Activated T-helper 9 cell treated with anti-CD3 and anti-CD28 coated beads, Interleukin-2, amount 50 U/mL, for 16 hours (primary cell): ENCODE measurements around the gene RNF34.

Experiments used
- DNase-seq: peaks from one replicate; pipeline ENCODE4 v3.0.0-alpha.2; 2020; ENCODE audit warnings: low read depth

RNF34 gene

DNA sequence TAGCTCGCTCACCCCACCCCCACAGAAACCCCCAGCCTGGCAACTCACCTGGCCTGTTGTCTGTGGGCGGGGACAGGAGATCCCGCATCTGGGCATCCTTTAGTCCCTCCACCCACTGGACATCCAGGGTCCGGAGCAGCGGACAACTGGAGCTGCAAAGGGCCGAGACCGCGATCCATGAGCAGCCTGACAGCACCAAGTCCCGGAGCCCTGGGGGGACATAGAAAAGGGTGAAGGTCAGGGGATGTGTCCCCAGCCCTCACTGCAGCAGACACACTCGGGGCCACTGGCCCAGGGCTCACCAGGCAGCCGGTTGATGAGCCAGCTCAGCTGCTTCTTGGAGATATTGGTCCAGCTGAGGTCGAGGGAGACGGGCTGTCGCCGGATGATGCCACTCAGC lies 40.9 kb downstream of the RNF34 start:
- DNase-seq, result no peak

DNA sequence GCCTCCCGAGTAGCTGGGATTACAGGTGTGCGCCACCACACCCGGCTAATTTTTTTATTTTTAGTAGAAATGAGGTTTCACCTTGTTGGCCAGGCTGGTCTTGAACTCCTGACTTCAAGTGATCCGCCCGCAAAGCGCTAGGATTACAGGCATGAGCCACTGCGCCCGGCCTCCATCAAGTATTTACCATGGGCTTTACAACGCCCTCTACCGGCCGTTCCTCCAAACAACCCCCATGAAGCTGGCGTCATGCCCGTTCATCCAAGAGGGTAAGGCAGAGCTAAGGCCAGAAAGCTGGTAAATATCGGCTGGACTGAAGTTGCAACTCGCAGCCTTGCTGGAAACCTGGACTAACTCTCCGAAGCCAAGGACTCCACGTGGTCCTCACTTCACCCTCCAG lies 41.6 kb downstream of the RNF34 start:
- DNase-seq, result no peak

DNA sequence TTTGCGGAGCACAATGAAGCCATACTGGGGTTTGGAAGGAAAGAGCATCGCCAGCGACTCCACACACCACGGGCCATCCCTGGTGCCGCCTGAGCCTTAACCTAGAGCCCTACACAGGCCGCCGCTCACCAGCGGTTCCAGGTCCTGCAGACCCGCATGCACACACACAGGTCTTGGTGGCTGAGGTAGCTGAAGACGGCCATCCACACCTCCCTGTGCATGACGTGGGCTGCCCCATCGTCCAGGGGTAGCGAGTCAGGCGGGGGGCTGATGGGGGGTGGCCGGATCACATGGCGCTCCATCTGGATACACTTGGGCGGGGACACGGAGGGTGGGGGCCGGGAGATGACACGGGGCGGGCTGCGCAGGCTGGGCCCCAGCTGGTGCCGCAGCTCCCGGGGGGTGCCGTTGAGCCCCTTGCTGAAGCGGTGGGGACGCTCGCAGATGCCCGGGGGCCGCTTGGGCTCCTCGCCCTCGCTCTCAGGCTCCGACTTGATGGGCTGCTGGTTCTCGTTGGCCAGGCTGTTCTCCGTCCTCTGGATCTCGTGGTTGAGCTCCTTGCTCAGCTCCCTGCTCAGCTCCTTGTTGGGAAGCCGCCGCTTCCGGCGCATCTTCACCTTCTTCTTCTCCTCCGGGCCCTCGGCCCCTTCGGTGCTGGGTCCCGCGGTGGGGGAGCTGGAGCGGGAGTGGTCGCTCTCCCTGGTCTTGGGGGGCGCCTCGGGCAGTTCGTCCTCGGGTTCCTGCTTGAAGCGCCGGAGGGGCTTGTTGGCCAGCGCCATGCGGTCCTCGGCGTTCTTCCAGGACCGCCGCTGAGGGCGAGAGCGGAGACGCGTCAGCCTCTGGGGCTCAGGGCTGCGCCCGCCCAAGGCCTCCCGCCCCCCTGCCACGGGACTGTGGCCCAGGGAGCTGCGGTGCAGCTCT lies 42.4 kb downstream of the RNF34 start:
- no peak for DNase-seq

DNA sequence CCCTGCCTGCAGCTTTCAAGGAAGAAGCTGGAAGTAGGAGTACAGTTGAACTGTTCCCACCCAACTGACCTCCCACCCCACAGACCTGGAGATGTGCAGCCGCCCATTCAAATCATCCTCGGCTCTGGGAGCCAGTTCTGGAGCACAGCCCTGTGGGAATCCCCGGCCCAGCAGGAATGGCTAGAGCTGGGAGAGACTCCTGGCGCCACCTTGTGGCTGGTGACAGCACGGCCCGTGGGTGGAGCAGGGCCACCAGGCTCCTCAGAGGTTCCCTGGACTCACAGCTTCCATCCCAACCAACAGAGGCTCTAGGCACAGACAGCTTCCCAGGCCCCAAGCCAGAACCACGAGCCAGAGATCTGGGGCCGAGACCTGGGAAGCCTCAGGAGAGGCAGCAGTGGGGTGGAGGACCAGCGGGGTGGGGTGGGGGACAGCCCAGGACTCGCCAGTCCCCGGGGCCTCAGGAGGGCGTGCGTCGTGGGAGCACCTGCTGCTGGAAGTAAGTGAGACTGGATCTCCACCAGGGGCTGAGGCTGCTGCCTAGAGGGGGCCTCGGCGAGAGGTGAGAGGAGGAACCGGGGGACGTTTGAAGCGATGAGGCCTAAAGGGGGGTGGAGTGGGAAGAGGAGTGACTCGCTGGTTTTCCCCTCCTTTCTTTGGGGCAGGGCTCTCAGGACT lies 43.4 kb downstream of the RNF34 start:
- peak; percentile 58 for DNase-seq

DNA sequence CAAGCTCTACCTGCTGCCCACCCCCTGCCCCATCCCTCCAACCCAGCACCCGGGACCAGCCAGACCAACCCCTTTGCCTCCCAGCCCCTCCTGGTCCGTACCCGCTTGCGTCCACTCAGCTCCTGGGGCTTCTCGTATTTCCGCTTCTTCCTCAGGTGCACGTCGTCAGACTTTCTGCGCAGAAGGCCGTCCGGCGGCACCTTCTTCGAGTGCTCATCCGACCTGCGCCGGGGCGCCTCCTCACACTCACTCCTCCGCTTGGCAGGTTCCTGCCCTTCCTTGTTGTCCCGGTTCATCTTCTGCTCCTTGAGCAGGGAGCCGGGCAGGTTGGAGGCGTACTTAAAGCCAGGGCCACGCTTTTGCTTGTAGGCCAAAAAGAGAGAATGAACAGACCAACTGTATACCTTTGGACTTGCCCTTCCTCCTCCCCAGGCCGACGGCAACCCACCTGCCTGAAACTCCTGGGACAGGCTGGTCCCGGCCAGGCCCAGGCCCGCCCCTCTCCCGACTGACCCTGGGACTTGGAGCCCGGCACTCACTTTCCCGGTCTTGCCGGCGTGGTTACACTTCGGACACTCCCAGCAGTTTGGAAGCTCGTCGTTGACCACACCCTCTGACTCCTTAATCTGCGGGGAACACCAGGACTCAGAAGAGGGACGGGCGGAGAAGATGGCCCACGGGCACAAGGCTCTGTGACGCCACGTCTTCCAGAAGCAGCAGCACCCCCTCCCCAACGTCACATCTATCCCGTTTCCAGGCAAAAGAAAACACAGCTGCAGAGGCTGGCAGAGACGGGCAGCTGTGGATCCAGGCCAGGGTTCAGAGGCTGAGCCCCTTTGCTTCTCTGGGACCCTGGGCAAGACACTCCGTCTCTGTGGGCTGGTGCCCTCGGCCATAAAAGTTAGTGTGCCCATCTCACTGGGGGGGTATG lies 44.3 kb downstream of the RNF34 start:
- DNase-seq, result no peak

DNA sequence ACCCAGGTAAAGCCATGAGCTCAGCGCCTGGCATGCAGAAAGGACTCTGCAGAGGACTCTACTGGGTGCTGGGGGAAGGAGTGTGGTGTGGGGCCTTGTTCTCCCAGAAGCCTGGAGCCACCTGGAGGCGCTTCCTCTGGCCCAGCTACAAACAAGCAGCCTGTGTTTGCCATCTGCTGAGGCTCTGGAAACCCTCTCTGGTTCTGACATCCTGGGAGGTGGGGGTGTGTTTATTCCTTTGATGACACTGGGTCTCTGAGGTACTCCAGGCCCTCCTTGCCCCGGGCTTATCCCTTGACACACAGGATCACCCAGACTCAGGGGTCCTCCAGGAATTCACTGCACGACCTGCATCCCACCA lies 44.9 kb downstream of the RNF34 start:
- no peak for DNase-seq

DNA sequence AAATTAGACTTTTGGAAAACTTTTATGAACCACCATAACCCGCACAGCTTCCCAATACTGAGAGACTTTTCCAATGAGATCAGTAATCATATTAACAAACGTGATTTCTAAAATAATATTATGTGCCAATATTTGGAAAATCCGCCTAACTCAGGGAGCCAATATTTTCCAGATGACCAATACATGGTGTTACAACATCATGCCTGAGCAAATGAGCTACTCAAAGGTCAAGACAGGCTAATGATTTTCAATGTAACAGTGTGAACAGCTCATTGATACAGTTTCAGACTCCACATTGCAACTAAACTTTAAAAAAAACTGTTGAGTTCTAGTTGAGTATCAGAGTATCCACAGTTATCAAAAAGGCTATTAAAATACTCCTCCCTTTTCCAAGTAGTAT lies 46.8 kb downstream of the RNF34 start:
- DNase-seq, result no peak

DNA sequence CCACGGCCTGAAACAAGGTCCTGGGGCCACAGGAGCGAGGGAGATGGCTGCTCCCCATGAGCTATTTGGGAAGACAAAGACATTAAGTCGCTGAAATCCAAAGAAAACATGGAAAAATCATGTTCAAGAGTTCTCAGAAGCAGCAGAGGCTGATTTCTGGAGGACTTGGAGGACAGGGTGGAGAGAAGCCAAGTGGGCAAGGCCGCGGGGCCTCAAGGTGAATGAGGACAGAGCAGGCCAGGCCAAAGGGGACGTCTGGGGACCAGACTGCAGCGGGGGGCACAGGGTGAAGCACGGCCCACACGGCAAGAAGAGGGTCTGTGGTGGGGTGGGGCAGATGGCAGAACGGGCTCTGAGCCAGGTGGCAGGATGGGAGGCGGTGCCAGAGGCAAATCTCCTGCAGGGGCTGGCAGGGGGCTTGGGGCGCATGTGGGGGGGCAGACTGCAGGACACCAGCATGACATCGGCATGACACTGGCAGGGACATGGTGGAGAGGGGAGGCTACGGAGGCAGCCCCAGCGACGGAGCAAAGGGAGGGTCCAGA lies 48.9 kb downstream of the RNF34 start:
- DNase-seq, result no peak

DNA sequence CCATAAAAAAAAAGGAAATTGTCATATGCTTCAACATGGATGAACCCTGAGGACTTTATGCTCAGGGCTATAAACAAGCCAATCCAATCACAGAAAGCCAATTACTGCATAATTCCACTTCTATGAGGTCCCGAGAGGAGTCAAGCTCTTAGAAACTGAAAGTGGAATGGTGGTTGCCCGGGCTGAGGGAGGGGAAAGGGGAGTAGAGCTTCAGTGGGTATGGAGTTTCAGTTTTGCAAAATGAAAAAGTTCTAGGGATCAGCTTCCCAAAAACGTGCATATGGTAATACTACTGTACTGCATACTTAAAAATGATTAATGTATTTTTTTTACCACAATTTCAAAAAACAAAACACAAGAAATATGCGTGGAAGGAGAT lies 52.0 kb downstream of the RNF34 start:
- DNase-seq, result no peak

DNA sequence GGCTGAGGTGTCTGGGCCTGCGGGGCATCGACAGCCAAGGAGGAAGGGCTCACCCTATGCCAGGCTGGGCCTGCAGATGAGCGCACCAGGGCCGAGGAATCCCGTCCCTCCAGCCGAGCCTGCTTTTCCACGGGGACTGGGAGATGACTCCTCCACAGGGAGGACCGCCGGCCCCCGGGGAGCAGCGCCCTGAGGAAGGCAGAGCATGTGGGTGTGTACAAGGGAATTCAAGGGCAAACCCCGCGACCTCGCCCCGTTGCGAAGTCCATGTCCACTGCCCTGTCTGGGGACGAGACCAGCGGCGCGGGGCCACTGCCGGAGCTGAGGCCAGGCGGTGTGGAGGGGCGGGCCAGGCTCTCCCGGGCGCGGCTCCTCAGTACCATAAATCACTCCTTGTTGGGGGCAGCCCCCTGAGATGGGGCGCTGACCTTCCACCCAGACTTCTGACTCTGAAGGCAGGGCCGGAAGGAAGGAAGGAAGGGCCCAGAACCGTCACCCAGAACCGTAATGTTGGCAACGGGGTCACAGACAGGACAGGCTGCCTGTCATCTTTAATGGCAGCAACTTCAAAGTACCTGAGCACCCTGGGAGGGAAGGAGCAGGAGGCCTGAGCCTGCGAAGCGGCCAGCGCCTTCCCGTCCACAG lies 52.5 kb downstream of the RNF34 start:
- DNase-seq, result no peak

DNA sequence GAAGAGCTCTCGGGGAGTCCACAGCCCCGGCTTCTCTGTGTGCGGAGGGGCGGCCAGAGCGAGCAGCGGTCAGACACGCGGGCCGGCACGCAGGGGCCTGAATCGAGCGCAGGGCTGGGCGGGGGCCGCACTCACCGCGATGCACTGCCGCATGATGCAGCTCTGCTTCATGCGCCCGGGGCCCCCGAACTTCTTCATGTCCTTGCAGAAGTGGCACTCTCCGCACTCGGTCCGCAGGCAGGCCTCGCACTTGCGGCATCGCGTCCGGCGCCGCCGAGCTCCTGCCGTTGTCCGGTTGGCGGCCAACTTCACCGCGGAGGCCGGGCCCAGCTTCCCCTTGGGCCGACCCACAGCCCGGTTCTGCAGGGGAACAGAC lies 53.1 kb downstream of the RNF34 start:
- DNase-seq, result no peak

DNA sequence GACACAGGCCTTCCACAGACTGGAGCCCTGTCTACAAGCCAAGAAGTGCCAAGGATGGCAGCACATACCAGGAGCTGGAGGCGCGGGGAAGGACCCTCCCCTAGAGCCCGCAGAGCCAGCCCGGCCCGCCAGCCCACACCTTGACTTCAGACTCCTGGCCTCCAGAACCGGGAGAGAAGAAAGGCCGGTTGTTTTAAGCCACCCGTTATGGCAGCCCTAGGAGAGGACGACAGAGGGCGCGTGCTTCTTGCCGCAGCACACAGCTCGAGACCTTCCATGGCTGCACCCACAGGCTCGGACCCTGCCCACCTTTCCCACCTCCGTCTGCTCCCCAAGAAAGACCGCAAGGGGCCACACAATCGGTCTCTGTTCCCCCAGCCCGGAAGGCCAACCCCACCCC lies 53.7 kb downstream of the RNF34 start:
- DNase-seq, result no peak

DNA sequence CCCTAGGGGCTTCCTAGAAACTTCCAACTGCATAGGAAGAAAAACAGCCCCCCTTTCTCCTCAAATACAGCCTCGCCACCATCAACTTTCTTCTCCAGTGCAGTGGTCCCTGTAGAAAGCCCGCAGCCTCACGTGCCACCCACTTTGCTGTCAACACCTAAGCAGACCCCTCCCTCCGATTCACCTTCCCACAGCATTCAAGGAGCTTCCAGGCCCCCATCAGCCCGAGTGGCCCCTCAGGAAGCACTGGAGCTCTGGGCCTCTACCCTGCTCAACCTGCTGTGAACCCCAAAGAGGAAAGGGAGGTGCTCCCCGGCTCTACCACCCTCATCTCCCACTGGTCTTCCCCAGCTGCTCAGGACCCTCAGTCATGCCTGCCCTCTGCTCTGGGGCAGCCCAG lies 55.0 kb downstream of the RNF34 start:
- no peak for DNase-seq

DNA sequence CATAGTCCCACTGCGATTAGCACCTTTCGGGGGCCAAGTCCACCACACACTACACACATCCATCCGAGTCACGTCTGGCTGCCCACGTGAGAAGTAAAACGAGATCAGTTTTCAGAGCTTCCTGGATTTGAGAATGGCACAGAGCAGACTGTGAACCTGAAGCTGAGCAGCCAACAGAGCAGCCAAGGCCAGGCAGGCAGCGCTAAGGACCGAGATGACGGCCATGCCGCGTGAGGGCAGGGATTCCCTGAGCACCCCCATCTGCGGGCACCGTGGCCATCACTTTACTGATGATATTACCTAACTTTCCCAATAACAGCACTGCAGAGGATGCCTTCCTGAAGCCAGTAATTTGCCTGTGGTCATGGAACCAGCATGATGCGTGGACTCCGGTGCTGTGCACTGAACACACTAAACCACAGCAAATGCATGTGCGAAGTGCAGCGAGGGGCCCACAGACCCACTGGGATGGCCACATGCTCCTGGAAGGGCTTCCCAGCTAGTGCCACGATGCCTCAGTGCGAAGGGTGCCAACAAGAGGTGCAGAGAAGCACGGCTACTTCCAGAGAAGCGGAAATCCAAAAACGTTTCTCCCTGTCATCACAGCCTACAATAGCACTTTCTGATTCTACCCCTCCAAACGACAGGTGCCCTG lies 56.0 kb downstream of the RNF34 start:
- no peak for DNase-seq

DNA sequence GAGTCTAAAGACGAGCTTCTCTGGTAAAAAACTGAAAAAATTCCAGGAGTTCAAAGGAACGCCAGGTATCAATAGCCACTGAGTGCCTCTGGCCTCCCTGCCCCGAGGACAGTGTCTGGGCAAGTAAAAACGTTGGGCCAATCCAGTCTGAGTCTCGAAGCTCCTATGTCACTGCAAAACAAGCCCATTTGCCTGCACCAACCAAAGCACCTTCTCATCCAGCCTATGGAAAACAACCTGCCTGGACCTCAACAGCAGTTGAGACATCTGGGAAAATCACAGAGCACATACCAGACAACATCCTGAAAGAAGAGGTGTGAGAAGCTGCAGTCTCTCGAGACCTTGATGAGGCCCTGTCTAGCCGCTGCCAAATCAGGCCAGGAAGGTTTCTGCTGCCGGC lies 56.6 kb downstream of the RNF34 start:
- no peak for DNase-seq

DNA sequence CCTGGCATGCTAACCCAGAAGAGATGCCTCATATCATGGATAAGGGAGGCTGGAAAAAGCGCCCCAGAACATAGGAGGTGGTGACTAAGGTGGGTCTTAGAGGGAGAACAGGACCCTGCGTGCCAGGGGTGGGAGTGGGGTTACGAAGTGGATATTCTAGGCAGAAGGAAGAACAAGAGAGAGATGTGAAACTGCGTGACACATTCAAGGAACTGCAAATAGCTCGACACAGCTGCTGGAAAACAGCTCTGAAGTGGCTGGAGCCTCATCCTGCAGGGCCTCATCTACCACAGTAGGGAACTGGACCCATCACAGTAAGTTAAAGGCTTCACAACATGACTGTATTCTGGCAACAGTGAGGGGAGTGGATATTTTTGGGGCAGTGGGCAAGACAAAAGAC lies 61.1 kb downstream of the RNF34 start:
- DNase-seq, result no peak

DNA sequence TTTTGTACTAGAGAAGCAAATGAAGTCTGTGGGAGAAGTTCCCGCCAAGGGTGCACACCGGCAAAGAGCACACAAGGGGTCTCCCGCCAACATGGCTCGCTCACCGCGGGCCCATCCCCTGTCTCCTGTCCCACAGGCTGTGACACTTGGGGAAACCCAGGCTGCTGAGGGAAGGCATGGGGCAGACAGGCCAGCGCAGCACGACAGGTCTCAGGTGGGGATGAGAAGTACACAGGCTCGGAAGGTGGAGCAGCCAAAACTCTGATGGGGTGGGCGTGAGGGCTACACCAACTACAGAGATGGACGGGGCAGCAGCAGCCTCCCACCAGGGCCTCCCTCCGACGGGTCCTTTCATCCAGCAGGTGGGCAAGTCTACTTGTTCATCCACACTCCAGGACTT lies 64.4 kb downstream of the RNF34 start:
- no peak for DNase-seq

DNA sequence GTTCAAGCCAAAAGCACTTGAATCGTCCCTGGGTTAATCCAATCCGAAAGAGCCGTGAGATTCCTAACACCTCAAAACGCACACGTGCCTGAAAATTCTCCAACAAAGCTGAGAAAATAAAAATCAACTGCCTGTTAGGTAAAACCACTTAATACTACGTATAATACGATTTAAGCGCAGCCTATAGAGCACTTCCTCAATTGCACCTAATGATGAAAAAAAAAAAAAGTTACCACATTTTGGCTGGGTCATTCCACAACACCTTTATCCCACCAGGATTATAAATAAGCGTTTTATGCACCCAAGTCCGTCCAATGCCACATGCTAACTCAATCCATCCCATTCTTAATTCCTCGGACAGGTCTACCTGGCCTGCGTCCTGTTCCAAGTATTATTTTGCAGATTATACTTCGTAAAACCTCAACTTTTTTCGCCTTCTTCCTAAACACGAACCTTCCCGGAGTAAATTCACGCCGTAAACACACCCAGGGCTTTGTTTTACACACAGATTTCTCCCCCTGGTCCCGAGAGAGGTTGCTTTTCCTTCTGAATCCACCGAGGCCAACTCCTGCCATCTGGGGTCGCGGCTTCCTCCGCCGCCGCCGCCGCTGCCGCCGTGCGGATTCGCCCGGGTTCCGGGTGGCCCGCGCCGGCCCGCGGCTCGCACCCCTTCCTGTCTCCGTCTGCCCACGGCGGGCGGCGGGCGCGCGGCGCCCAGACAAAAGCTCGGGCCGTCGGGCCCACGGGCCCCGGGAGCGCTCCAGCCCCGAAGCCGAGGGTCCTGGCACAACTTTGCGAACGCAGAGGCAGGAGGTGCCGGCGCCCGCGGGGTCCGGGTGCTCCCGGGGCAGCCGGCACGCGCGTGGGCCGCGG lies 66.2 kb downstream of the RNF34 start:
- peak; percentile 28 for DNase-seq

DNA sequence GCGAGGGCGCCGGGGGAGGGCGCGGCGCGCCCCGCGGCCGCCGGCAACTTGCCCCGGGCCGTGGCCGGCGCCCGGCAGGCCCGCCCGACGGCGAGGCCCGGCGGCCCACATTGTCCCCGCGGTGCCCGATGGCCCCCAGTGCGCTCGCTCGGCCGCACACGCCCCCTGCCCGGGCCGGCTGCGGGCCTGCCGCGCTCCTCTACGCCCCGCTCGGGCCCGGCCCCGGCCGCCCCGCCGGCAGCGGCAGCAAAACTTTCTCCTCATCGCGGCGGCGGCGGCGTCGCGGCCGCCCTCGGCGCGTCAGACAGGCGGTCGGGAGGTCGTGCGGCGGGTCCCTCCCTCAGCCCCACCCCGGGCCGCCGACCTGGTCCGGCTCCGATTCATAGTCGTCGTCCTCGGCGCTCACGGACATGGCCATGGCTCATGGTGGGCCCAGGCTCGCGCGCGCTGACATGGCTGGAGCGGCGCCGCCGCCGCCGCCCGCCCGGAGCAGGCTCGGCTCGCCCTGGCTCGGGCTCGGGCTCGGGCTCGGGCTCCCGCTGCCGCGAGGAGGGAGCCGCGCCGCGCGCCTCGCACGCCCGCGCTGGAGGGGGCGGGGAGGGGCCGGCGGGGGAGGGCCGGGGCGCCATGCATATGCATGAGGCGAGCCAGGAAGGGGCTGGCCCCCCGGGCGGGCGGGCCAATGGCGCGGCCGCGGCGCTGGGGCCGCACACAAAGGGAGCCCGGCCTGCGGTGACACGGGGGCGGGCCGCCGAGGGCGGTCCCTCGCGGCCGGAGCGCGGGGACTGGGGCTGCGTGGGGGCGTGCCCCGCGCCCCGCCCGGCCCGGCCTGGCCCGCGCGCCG lies 67.1 kb downstream of the RNF34 start:
- peak; percentile 85 for DNase-seq
